Calu3 (cell line): ENCODE measurements around the gene AKT3. TPM values are rescaled to one million over a fixed set of nuclear protein-coding genes. Genes with fewer than 3 reads are reported as not detected.

Experiments
- BruUV-seq: library from RNA; stranded (reverse); fragments of 400-500 nt; replicated peaks from 2 replicates; lab custom pipeline; 2021; lab: Mats Ljungman, UMichigan
- CTCF ChIA-PET: fragments of 300-600 bp; sonication (Branson Sonifier 250); formaldehyde crosslinking; loops from one replicate; lab custom pipeline; 2022; ENCODE audit warnings: antibody characterized with exemption; lab: Charles Lee
- DNase-seq: peaks from one replicate; pipeline ENCODE4 v3.0.0; 2022
- H3K27ac Mint-ChIP-seq: one replicate; pipeline ENCODE4 v1.8.0; 2022; ENCODE audit warnings: mixed read lengths; ENCODE audit not compliant: unreplicated experiment
- H3K27me3 Mint-ChIP-seq: one replicate; pipeline ENCODE4 v1.8.0; 2022; ENCODE audit warnings: mixed read lengths; ENCODE audit not compliant: unreplicated experiment
- H3K36me3 Mint-ChIP-seq: one replicate; pipeline ENCODE4 v1.8.0; 2022; ENCODE audit warnings: mild to moderate bottlenecking, moderate library complexity, mixed read lengths; ENCODE audit not compliant: insufficient read depth, unreplicated experiment
- H3K4me1 Mint-ChIP-seq: one replicate; pipeline ENCODE4 v1.8.0; 2022; ENCODE audit warnings: mild to moderate bottlenecking, low read depth, mixed read lengths; ENCODE audit not compliant: unreplicated experiment
- H3K4me3 Mint-ChIP-seq: one replicate; pipeline ENCODE4 v1.8.0; 2022; ENCODE audit warnings: mild to moderate bottlenecking, low read depth, moderate library complexity, mixed read lengths; ENCODE audit not compliant: unreplicated experiment
- H3K9me3 Mint-ChIP-seq: one replicate; pipeline ENCODE4 v1.8.0; 2022; ENCODE audit warnings: low read depth, mixed read lengths; ENCODE audit not compliant: unreplicated experiment
- CTCF ChIP-seq: fragments of 200-600 bp; IDR thresholded peaks from one replicate; pipeline ENCODE4 v1.8.0; 2022; ENCODE audit warnings: antibody characterized with exemption; ENCODE audit not compliant: unreplicated experiment
- intact Hi-C: fragments of 100-400 bp; cut with micrococcal nuclease; formaldehyde crosslinking; loops from one replicate; pipeline ENCODE4 v1.10.0; 2022; ENCODE audit not compliant: unreplicated experiment
- total RNA-seq: library from RNA; stranded (reverse); gene quantifications from 2 replicates; pipeline ENCODE4 v1.2.3, GENCODE V29; 2022

Gene AKT3
- total RNA-seq, 1 experiment from 2014 or later: 81.2 TPM

GRCh38 chr1:243802736-243803135 is 47.3 kb downstream of the AKT3 start:
- CTCF ChIA-PET: interaction anchor here (0.6 to 1.2 kb wide), 2 partner anchors 10 to 47 kb away, joined by 4 to 5 read pairs; no protein-coding TSS in a partner anchor
- H3K4me1 Mint-ChIP-seq: peaks cover 13% of the 10 kb centered on the region
- H3K4me3 Mint-ChIP-seq: no peak overlapping the region

GRCh38 chr1:243801378-243801777 is 48.7 kb downstream of the AKT3 start:
- intact Hi-C loops: no loop called here
- H3K9me3 Mint-ChIP-seq: no peaks in the 10 kb centered on the region
- H3K4me1 Mint-ChIP-seq: peaks cover 13% of the 10 kb centered on the region
- no TSS peak for BruUV-seq
- no peaks in the 10 kb centered on the region for H3K36me3 Mint-ChIP-seq
- no peak overlapping the region for H3K4me3 Mint-ChIP-seq
- no peak overlapping the region for H3K27ac Mint-ChIP-seq
- CTCF ChIA-PET: no interaction called here
- H3K27me3 Mint-ChIP-seq: no peaks in the 10 kb centered on the region
- TF ChIP-seq CTCF: no peak
- DNase-seq: no peak

More at GRCh38 chr1:243802736-243803135, 47.3 kb downstream of the AKT3 start:
- H3K27me3 Mint-ChIP-seq: no peaks in the 10 kb centered on the region
- intact Hi-C loops: no loop called here
- no peaks in the 10 kb centered on the region for H3K36me3 Mint-ChIP-seq
- TF ChIP-seq CTCF: no peak
- BruUV-seq: no TSS peak
- no peak overlapping the region for H3K27ac Mint-ChIP-seq
- peaks cover under 1% of the 10 kb centered on the region for H3K9me3 Mint-ChIP-seq
- no peak for DNase-seq

GRCh38 chr1:243799908-243800307 is 50.1 kb downstream of the AKT3 start:
- DNase-seq: no peak
- Mint-ChIP-seq H3K9me3 (no peaks in the 10 kb centered on the region), H3K36me3 (no peaks in the 10 kb centered on the region), H3K4me1 (peaks cover 13% of the 10 kb centered on the region), H3K27me3 (no peaks in the 10 kb centered on the region), H3K27ac (no peak overlapping the region), H3K4me3 (no peak overlapping the region)
- CTCF ChIA-PET: interaction anchor here (0.5 kb wide), 1 partner anchor 91 kb away, joined by 3 read pairs; no protein-coding TSS in a partner anchor
- TF ChIP-seq CTCF: no peak
- intact Hi-C loops: no loop called here
- BruUV-seq: no TSS peak

- CTCF ChIA-PET: interaction anchor here (1.0 kb wide), 3 partner anchors 12 to 22 kb away, joined by 3 to 5 read pairs (median 4); no protein-coding TSS in a partner anchor
- no peak for TF ChIP-seq CTCF
- H3K9me3 Mint-ChIP-seq: no peaks in the 10 kb centered on the region
- DNase-seq: no peak
- intact Hi-C loops: no loop called here
- H3K36me3 Mint-ChIP-seq: no peaks in the 10 kb centered on the region
- no peak overlapping the region for H3K27ac Mint-ChIP-seq
- no peaks in the 10 kb centered on the region for H3K27me3 Mint-ChIP-seq
- H3K4me3 Mint-ChIP-seq: no peak overlapping the region
- H3K4me1 Mint-ChIP-seq: peaks cover 13% of the 10 kb centered on the region
- no TSS peak for BruUV-seq
These were observed 51.3 kb downstream of the AKT3 start for GRCh38 chr1:243798726-243799125.
